ENCODE results near the gene TGM2.
A peak's percentile ranks its signal among the peaks of the same experiment; 100 is the strongest.

Gene TGM2

GRCh38 chr20:38145729-38146075, 19.4 kb downstream of the TGM2 start:
- TF ChIP-seq CTCF (IDR thresholded peaks at IDR 0.05; ENCODE audit: low read depth, low read length) (no peak), MYC (IDR thresholded peaks at IDR 0.05; ENCODE audit: low read depth, low read length) (no peak)
- H3K4me3 ChIP-seq (ENCODE audit: low read depth, low read length), result no peak overlapping the region
- no peak for DNase-seq (ENCODE audit: low read depth)

- no peak overlapping the region for H3K4me3 ChIP-seq (ENCODE audit: low read depth, low read length)
- peak; percentile 60 for DNase-seq (ENCODE audit: low read depth)
- TF ChIP-seq MYC (IDR thresholded peaks at IDR 0.05; ENCODE audit: low read depth, low read length), result no peak
Observed at GRCh38 chr20:38144974-38145728, 19.9 kb downstream of the TGM2 start.

- no peak overlapping the region for H3K4me3 ChIP-seq (ENCODE audit: low read depth, low read length)
- TF ChIP-seq CTCF (IDR thresholded peaks at IDR 0.05; ENCODE audit: low read depth, low read length) (no peak), POLR2A (IDR thresholded peaks at IDR 0.05; ENCODE audit: extremely low read depth, insufficient read length) (no peak), MAX (IDR thresholded peaks at IDR 0.05; ENCODE audit: low read depth, low read length) (no peak), MYC (IDR thresholded peaks at IDR 0.05; ENCODE audit: low read depth, low read length) (no peak)
Observed at GRCh38 chr20:38144598-38144973, 20.5 kb downstream of the TGM2 start.

GRCh38 chr20:38143646-38144554, 21.2 kb downstream of the TGM2 start:
- H3K4me3 ChIP-seq (ENCODE audit: low read depth, low read length), result no peak overlapping the region
- DNase-seq (ENCODE audit: low read depth), result peak; percentile 81
- TF ChIP-seq CTCF (IDR thresholded peaks at IDR 0.05; ENCODE audit: low read depth, low read length) (no peak), MYC (IDR thresholded peaks at IDR 0.05; ENCODE audit: low read depth, low read length) (no peak), POLR2A (IDR thresholded peaks at IDR 0.05; ENCODE audit: extremely low read depth, insufficient read length) (no peak), MAX (IDR thresholded peaks at IDR 0.05; ENCODE audit: low read depth, low read length) (no peak)

More at GRCh38 chr20:38144598-38144973, 20.5 kb downstream of the TGM2 start:
- DNase-seq (ENCODE audit: low read depth), result peak; percentile 20

- no peak for TF ChIP-seq CTCF (IDR thresholded peaks at IDR 0.05; ENCODE audit: low read depth, low read length)
- no peak for TF ChIP-seq POLR2A (IDR thresholded peaks at IDR 0.05; ENCODE audit: extremely low read depth, insufficient read length)
- TF ChIP-seq MAX (IDR thresholded peaks at IDR 0.05; ENCODE audit: low read depth, low read length), result no peak
- TF ChIP-seq MYC (IDR thresholded peaks at IDR 0.05; ENCODE audit: low read depth, low read length), result no peak
- DNase-seq (ENCODE audit: low read depth), result no peak
- H3K4me3 ChIP-seq (ENCODE audit: low read depth, low read length), result no peak overlapping the region
Observed at GRCh38 chr20:38143238-38143645, 21.8 kb downstream of the TGM2 start.

GRCh38 chr20:38141889-38142494, 23.1 kb downstream of the TGM2 start:
- no peak for DNase-seq (ENCODE audit: low read depth)
- no peak for TF ChIP-seq CTCF (IDR thresholded peaks at IDR 0.05; ENCODE audit: low read depth, low read length)
- TF ChIP-seq POLR2A (IDR thresholded peaks at IDR 0.05; ENCODE audit: extremely low read depth, insufficient read length), result no peak
- no peak for TF ChIP-seq MAX (IDR thresholded peaks at IDR 0.05; ENCODE audit: low read depth, low read length)
- TF ChIP-seq MYC (IDR thresholded peaks at IDR 0.05; ENCODE audit: low read depth, low read length), result no peak
- no peak overlapping the region for H3K4me3 ChIP-seq (ENCODE audit: low read depth, low read length)

Data from NB4 (cell line).